GM19328 (cell line): Measurements from ENCODE around the gene CEP112.

ENCODE experiments used
- ATAC-seq: cut with Tn5 transposase; IDR thresholded peaks from one replicate; pipeline ENCODE4 v1.9.1; 2021; ENCODE audit warnings: mild to moderate bottlenecking, moderate library complexity; ENCODE audit not compliant: unreplicated experiment

The CEP112 gene

GRCh38 chr17:66191593-66192377 is at the start of gene CEP112:
Gene CEP112 (minus strand): TSS chr17:66192133.
- ATAC-seq, result no peak

DNA sequence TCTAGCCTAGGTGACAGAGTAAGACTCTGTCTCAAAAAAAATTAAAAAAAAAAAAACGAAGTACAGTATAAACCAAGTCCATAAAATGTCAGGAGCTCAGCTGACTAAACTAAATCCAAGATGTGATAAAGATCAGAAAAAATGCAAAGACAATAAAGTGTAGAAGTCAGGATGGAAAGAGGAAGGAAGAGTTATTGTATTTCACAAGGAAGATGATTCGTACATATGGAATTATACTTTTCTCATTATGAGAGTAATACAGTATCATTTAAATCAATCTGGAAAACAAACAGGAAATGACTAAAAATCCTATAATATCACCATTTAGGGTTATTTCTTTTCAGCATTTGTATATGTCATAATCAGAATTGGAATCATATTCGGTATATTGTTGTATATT is 48.7 kb upstream of the CEP112 start:
- no peak for ATAC-seq

- no peak for ATAC-seq
Observed at GRCh38 chr17:66240013-66240412, 48.1 kb upstream of the CEP112 start.

DNA sequence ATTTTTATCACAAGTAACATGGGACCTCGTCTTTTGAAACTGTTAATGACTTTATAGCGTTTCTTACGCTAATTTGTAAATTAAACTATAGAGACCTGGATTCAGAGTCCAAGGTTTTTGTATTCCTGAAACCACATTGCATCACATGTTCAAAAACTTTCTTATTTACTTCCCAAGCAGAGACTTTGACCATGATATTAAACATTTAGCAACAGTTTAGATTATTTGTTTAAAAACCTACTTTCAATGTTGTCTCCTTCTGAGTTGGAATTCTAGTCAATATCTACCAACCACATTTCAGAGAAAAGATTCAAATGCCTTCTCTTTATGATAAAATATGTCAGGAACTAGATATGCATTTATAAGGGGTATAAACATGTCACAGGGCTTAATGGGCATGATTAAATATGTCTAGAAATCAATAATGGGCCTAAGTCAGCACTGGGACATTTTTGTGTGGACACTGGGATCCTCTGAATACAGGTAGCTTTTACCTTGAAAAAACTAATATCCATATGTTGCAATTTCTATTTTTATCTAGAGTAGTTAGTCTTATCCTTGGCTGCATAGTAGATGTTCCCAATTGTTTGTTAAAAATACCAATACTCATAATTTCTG is 43.6 kb upstream of the CEP112 start:
- no peak for ATAC-seq

- ATAC-seq, result no peak
Observed at GRCh38 chr17:66234611-66235010, 42.7 kb upstream of the CEP112 start.

DNA sequence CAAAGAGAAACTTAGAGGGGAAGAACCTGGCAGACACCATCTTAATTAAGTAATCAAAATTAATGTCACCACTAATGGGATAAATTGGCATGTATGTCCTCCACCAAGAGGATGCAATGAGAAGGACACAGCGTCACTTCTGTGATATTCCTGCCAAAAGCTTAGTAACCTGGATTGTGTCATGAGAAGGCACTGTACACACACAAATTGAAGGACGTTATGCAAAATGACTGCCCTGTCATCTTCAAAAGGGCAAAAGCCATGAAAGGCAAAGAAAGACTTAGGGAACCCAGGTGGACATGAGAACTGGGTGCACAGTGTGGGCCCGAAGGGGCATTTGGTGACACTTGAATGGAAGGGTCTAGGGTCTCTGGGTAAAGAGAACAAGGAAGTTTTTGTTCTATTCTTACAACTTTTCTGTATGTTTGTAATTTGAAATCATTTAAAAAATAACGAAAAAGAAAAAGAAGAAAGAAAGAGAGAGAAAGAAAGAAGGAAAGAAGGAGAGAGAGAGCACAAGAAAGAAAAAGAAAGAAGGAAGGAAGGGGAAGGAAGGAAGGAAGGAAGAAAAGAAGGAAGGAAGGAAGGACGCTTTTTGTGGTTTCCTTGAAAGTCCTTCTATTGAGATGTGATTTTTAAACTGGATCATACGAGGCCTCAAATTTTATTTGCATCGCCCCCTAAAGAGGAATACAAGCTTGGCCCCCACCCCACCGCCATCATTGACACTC is 41.3 kb upstream of the CEP112 start:
- ATAC-seq, result no peak

GRCh38 chr17:66230922-66231591 is 39.1 kb upstream of the CEP112 start:
- no peak for ATAC-seq

DNA sequence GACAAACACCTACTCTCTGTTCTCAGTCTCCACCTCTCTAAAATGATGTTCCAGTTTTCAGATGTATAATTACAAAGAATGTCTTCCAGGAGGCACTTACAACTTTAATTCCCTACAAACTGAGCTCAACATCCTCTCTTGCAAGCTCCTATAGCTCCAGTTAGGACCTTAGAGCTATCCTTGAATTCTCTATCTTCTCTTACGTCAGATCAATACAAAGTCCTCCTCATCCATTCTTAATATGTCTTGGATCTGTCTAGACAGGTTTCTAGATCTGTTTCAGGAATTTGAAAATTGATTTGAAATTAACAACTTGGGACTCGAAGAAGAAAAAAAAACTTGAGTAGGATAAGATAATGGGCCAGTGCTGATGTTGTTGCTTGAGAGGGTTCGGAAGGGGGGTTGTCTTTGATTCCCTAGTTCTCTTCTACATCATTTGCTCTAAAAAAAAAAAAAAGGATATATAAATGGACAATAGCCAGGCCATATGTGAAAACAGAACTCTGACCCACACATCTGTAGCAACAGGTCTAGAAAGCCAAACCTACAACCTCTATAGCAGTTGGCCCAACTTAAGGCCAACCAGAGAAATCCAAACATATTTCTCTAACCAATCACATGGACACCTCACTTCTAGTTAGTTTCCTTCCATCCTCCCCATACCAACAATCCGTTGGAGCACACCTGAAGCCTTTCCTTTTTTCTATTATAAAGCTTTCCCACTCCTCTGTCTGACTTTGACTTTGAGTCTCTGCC is 38.0 kb upstream of the CEP112 start:
- no peak for ATAC-seq

DNA sequence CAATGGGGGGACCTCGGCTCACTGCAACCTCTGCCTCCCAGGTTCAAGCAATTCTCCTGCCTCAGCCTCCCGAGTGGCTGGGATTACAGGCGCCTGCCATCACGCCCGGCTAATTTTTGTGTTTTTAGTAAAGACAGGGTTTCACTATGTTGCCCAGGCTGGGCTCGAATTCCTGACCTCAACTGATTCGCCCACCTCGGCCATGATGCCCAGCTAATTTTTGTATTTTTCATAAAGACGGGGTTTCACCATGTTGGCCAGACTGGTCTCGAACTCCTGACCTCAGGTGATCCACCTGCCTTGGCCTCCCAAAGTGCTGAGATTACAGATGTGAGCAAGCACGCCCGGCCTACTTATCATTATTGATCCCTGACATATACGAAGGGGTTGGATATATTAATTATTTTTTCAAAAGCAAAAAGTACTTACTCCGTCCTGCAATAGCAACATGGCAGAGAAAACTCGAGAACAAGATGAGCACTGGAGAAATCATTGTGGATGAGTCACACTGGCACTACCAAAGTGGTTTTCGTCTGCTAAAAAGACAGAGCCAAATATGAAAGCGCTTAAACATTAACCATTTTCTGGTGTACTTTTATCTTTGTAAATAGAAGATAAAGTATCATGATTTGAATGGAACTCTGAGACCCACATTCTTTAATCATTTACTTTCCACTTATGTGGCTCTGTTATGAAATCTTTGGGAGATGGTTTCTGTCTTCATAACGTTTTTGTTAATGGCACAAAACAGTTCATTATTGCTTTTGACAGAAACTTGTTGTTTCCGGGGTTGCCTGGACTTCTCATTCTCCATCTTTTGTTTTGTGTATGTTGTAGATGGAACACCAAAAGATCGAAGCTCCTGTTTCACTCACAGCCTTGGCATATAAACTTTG is 37.2 kb upstream of the CEP112 start, which contains the start of gene APOH:
APOH (minus strand) TSS at position 529 of the 896 bp plus-strand sequence; CDS start at position 493, 36 bp downstream.
- ATAC-seq, result no peak

DNA sequence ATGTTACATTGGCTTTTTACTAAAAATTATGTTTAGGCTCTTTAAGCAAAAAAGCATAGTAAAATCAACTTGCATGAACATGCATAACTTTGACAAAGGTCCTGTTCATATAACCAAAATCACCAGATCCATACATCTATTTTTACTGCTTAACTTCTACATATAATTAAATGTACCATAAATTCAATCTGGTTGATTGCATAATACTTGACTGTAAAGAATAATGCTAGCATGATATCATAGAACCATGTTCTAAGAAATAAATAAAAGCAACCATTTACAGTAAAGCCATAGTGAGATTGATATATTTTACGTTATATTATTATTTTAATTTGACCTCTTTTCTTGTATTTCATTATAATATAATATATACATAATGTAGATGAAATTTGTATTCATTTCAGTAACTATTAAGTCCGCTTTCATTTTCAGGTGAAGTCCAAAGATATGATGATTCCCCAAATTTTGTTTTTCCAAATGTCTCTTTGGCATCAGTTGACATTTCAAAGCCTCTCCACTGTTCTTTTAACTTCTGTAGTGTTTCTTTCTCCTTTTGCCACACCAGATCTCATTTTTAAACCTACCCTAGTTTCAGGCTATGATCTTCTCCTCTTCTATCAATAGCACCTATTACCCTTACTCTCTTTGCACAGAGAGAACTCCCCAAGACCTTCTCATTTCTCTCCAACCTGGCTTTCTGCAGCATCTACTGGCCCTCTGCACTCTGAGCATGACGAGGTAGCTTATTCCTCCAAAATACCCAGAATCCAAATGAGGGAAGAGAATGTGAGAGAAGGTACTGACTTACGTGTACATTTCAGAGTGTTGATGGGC is 35.5 kb upstream of the CEP112 start:
- ATAC-seq, result no peak

DNA sequence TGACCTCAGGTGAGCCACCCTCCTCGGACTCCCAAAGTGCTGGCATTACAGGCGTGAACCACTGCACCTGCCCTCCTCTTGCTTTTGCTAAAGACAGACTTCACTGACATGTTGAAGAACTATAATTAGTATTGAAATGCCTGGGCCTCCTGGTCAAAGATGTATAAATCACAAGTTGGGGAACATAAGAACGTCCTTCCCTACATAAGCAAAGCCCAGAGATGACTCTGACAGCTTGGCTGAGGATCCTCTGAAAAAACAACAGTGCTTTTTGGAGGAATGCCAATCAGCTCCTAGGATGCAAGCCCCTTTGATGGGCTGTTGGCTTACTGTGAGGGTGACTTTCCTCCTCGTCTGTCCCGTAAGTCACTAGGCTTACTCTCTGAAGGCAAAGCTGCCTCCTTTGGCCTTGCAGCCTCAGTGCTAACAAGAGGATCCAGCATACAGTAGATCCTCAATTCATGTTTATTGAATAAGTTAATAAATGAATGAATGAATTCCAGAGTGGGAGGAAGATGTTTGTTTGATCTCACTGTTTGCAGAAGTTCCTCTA is 30.9 kb upstream of the CEP112 start:
- ATAC-seq, result no peak

- no peak for ATAC-seq
Observed at GRCh38 chr17:66221755-66222530, 30.0 kb upstream of the CEP112 start.

DNA sequence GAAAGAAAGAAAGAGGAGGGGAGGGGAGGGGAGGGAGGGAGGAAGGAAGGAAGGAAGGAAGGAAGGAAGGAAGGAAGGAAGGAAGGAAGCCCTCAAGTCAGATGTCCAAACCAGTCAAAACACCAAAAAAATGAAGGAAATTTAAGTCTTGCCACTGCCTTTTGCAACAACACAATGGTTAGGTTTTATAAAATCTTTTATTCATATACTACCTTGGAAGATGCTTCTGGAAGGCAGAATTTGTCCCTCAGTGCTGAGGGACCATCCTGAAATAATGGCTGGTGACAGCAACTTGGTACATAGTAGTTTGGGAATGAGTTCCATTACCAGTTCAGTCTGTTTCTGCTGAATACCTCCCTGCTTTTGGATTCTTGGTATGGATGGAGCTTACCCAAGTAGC is 29.4 kb upstream of the CEP112 start:
- no peak for ATAC-seq

GRCh38 chr17:66220079-66220835 is 28.3 kb upstream of the CEP112 start:
- ATAC-seq, result no peak

DNA sequence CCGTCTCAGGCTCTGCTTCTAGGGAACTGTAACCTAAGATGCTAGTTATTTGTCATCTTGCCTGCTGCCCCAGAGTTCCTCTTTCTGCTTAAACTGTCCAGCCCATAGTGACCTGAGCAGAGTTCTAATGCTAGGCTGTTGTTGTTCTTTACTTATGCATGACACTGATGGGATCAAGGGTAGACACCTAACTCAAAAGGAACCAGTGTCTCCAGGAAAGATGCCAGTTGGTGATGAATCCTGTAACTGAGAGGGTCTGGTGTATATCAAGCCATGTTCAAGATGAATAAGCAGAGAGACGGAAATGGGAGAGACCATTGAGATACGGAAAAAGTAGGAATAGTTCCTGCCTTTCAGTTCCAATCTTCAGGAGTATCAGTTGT is 23.6 kb upstream of the CEP112 start:
- no peak for ATAC-seq

- no peak for ATAC-seq
Observed at GRCh38 chr17:66214884-66215528, 23.1 kb upstream of the CEP112 start.
